Type B pancreatic cell (in vitro differentiated cells): Measurements from ENCODE around the gene OR9G4. TPM values are rescaled to one million over a fixed set of nuclear protein-coding genes. Genes with fewer than 3 reads are reported as not detected.

ENCODE experiments used
- DNase-seq: peaks from one replicate; pipeline ENCODE4 v3.0.0; 2021; ENCODE audit warnings: mixed read lengths; ENCODE audit not compliant: unreplicated experiment; ENCODE audit errors: extremely low spot score
- H3K27ac Mint-ChIP-seq: 2 replicates; pipeline ENCODE4 v1.8.0; 2021; ENCODE audit warnings: mild to moderate bottlenecking, mixed read lengths
- H3K27me3 Mint-ChIP-seq: 2 replicates; pipeline ENCODE4 v1.8.0; 2021; ENCODE audit warnings: mixed read lengths
- H3K36me3 Mint-ChIP-seq: 2 replicates; pipeline ENCODE4 v1.8.0; 2021; ENCODE audit warnings: mixed read lengths
- H3K4me1 Mint-ChIP-seq: one replicate; pipeline ENCODE4 v1.8.0; 2021; ENCODE audit warnings: mixed read lengths; ENCODE audit not compliant: unreplicated experiment
- H3K4me3 Mint-ChIP-seq: 2 replicates; pipeline ENCODE4 v1.8.0; 2021; ENCODE audit warnings: mild to moderate bottlenecking, mixed read lengths
- H3K9me3 Mint-ChIP-seq: 2 replicates; pipeline ENCODE4 v1.8.0; 2021; ENCODE audit warnings: mixed read lengths
- microRNA-seq: library from miRNA; unstranded; fragments of <30 nt; microRNA quantifications from one replicate; pipeline ENCODE4, GENCODE V29; 2020
- total RNA-seq: library from RNA; stranded (reverse); gene quantifications from 2 replicates; pipeline ENCODE4 v1.2.1, GENCODE V29; 2021; ENCODE audit warnings: low replicate concordance
- TF ChIP-seq, protein P1 (sequence below): fragments of 200-600 bp; sonication (generic); conservative IDR thresholded peaks from 2 replicates; pipeline ENCODE4 v1.5.0; 2021; ENCODE audit warnings: antibody characterized with exemption, mild to moderate bottlenecking

The OR9G4 gene
- total RNA-seq, 1 donor from 2014 or later = not detected

DNA sequence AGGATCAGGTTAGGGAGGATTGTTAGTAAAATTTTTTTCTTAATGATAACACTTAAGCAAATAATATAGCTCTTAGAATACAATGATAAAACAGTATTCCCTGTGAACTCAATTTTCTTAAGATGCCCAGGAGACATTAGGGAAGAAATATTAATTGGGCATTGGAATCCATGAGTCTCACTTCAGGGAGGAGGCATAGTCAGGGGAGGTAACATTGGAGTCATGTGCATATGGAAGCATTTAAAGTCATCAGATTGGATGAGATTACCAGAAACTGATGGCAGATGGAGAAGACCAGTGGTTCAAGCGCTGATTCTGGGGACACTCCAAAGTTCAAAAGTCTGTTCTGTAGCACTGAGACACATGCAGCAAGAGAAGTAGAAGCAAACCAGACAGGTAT is 49.7 kb downstream of the OR9G4 start, which contains the start of gene OR9G1:
Gene OR9G1, plus strand, starts transcription at position 301 of the 400 bp plus-strand sequence. CDS start 1,293 bp downstream, outside the sequence.
- Mint-ChIP-seq H3K4me1 (no peaks in the 10 kb centered on the region), H3K27ac (no peak within 1 kb of the TSS), H3K27me3 (peaks cover 2% of the 10 kb centered on the region), H3K9me3 (no peaks in the 10 kb centered on the region), H3K4me3 (no peak within 1 kb of the TSS), H3K36me3 (no peaks in the 10 kb centered on the region)
- TF ChIP-seq, protein P1, sequence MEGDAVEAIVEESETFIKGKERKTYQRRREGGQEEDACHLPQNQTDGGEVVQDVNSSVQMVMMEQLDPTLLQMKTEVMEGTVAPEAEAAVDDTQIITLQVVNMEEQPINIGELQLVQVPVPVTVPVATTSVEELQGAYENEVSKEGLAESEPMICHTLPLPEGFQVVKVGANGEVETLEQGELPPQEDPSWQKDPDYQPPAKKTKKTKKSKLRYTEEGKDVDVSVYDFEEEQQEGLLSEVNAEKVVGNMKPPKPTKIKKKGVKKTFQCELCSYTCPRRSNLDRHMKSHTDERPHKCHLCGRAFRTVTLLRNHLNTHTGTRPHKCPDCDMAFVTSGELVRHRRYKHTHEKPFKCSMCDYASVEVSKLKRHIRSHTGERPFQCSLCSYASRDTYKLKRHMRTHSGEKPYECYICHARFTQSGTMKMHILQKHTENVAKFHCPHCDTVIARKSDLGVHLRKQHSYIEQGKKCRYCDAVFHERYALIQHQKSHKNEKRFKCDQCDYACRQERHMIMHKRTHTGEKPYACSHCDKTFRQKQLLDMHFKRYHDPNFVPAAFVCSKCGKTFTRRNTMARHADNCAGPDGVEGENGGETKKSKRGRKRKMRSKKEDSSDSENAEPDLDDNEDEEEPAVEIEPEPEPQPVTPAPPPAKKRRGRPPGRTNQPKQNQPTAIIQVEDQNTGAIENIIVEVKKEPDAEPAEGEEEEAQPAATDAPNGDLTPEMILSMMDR = no peak
- DNase-seq = no peak

DNA sequence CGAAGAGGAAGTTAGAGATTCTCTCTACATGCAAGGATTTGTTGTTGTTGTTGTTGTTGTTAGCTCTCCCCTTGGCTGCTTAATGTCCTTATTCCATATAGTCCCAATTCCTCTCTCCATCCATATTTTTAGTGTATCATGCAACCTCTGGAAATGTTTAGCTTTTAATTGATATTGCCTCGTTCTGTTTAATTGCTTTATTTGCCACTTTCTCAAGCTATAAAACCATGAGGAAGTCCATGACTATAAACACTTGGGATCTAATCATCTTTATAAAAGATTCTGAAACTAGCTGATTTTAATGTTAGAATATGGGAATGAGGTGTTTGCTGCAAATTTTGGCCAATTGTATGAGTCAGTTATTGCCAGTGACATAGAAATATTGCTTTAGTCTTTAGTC is 55.1 kb downstream of the OR9G4 start:
- TF ChIP-seq, protein P1 = no peak
- no peak for DNase-seq
- peaks cover 3% of the 10 kb centered on the region for H3K27me3 Mint-ChIP-seq
- H3K36me3 Mint-ChIP-seq = no peaks in the 10 kb centered on the region
- no peaks in the 10 kb centered on the region for H3K4me1 Mint-ChIP-seq
- no peak overlapping the region for H3K4me3 Mint-ChIP-seq
- H3K27ac Mint-ChIP-seq = no peak overlapping the region
- H3K9me3 Mint-ChIP-seq = no peaks in the 10 kb centered on the region

Small RNA genes lying within 50 kb of the gene (microRNA-seq; reads per million reads assigned to microRNA genes)
- gene MIR6128 = not detected

Other genes with a start within 250 kb of the OR9G4 start
- not detected in 2 replicates for gene OR5M11, start 205.4 kb downstream of the OR9G4 start, total RNA-seq
- not detected in 2 replicates for gene OR5M10, start 171.0 kb downstream of the OR9G4 start, total RNA-seq
- not detected in 2 replicates for gene OR5M1, start 133.8 kb downstream of the OR9G4 start, total RNA-seq
- not detected in 2 replicates for gene OR5AP2, start 106.3 kb downstream of the OR9G4 start, total RNA-seq
- not detected in 2 replicates for gene OR5AR1, start 85.0 kb downstream of the OR9G4 start, total RNA-seq
- not detected in 2 replicates for gene OR9G1, start 49.6 kb downstream of the OR9G4 start, total RNA-seq
- not detected in 2 replicates for gene OR5AK2, start 240.2 kb upstream of the OR9G4 start, total RNA-seq